Measurements from ENCODE around the gene TNFSF15. TPM values are rescaled to one million over a fixed set of nuclear protein-coding genes. Genes with fewer than 3 reads are reported as not detected.

TNFSF15 gene
- total RNA-seq, 2 donors from 2014 or later, result 1.7 to 9.0 TPM

DNA sequence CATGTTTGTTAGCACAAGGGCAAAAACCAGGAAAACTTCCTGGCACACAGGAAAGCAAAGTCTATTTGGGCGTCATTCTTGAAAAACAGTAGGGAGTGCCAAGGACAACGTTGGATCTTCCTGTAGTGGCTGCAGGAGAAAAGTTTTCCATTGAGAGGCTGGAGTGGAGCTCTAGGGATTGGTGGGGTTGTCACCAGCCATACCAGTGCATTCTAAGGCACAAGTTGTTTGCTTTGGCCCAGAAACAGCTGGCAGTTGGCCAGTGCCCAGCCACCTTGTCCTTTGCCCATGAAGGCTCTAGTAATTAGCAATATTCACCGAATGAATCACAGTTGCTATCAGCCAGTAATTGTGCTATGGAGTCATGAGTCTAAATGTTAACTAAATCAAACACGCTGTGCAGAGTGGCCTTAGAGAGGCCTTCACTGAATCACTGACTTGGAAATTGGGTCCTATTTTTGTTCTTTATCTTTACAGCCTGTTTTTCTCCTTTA lies 26.4 kb downstream of the TNFSF15 start:
- WGBS, result 23% methylated on average over 4 of the region's 4 CpGs
- no peak overlapping the region for H3K27ac ChIP-seq

DNA sequence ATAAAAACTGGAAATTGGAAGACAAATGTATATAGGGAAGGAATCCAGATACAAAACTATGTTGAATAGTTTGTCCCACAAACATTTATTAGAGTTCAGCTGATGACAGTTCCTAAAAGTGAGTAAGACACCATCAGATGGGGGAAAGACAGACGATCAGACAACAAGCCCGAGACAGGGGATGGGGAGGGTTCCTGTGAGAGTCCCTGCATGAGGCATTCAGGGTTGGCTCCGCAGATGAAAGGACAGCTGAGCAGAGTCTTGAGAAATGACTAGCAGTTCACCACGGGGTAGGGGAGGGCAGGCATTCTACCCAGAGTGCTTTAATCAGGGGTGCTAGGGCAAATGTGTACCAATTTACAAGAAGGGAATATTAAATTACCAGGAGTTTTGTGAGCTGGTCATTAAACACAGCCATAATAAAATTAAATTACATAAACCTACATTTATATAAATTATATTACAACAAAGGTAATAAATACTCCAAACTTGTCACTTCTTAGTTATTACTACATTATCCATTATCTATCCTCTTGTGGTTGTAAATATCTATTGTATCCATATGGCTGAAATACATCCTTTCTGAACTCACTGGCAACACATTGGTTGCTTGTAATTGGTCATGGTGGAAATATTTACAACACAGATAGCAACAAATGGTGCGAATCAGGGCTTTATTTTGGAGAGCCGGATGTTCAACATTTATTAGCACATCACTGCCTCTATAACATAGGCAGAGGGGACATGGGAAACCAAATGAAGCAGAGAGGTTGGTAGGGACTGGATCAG lies 27.8 kb downstream of the TNFSF15 start:
- Histone ChIP-seq H3K9me3 (no peaks in the 10 kb centered on the region), H3K27ac (no peak overlapping the region), H3K4me1 (replicated peaks) (no peaks in the 10 kb centered on the region), H3K36me3 (no peaks in the 10 kb centered on the region), H3K4me3 (no peak overlapping the region), H3K27me3 (replicated peaks; ENCODE audit: insufficient read depth) (no peaks in the 10 kb centered on the region)
- TF ChIP-seq, protein P1, sequence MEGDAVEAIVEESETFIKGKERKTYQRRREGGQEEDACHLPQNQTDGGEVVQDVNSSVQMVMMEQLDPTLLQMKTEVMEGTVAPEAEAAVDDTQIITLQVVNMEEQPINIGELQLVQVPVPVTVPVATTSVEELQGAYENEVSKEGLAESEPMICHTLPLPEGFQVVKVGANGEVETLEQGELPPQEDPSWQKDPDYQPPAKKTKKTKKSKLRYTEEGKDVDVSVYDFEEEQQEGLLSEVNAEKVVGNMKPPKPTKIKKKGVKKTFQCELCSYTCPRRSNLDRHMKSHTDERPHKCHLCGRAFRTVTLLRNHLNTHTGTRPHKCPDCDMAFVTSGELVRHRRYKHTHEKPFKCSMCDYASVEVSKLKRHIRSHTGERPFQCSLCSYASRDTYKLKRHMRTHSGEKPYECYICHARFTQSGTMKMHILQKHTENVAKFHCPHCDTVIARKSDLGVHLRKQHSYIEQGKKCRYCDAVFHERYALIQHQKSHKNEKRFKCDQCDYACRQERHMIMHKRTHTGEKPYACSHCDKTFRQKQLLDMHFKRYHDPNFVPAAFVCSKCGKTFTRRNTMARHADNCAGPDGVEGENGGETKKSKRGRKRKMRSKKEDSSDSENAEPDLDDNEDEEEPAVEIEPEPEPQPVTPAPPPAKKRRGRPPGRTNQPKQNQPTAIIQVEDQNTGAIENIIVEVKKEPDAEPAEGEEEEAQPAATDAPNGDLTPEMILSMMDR (IDR thresholded peaks at IDR 0.05), result no peak
- no peak for TF ChIP-seq POLR2AphosphoS5 (IDR thresholded peaks at IDR 0.05)
- TF ChIP-seq POLR2A (IDR thresholded peaks at IDR 0.05), result no peak
- no peak for DNase-seq (ENCODE audit: low spot score)
- intact Hi-C loops (cut with DNase I), result no loop called here
- WGBS, result 62% methylated on average over 6 of the region's 6 CpGs

More for the DNA sequence above, 26.4 kb downstream of the TNFSF15 start:
- no peaks in the 10 kb centered on the region for H3K4me1 ChIP-seq (replicated peaks)
- H3K27me3 ChIP-seq (replicated peaks; ENCODE audit: insufficient read depth), result no peaks in the 10 kb centered on the region
- TF ChIP-seq POLR2AphosphoS5 (IDR thresholded peaks at IDR 0.05) (no peak), POLR2A (IDR thresholded peaks at IDR 0.05) (no peak)
- TF ChIP-seq, protein P1 (IDR thresholded peaks at IDR 0.05), result no peak
- intact Hi-C loops (cut with DNase I), result no loop called here
- H3K4me3 ChIP-seq, result no peak overlapping the region
- no peaks in the 10 kb centered on the region for H3K36me3 ChIP-seq
- no peaks in the 10 kb centered on the region for H3K9me3 ChIP-seq
- peak; percentile 30 for DNase-seq (ENCODE audit: low spot score)

DNA sequence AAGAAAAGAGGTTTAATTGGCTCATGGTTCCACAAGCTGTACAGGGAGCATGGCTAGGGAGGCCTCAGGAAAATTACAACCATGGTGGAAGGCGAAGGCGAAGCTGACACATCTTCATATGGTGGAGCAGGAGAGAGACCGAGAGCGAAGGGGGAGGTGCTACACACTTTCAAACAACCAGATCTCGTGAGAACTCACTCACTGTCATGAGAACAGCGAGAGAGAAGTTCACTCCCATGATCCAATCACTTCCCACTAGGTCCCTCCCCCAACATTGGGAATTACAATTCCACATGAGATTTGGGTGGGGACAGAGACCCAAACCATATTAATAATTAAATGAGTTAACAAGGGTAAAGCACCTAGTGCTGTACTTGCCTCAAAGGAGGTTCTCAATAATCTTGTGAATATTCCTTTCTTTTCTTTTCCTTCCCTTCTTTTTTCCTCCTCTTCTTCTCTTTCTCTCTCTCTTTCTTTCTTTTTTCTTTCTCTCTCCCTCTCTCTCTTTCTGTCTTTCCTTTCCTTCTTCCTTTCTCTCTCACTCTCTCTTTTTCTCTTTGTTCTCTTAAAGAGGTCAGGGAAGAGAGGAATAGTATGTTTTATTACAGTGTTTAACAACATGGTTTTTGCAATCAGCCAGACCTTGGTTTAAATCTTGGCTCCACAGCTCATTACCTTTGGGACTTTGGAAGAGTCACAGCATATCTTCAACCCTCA lies 29.0 kb downstream of the TNFSF15 start:
- no peaks in the 10 kb centered on the region for H3K9me3 ChIP-seq
- no peaks in the 10 kb centered on the region for H3K36me3 ChIP-seq
- intact Hi-C loops (cut with DNase I), result no loop called here
- WGBS, result 96% methylated on average over 6 of the region's 6 CpGs
- TF ChIP-seq, protein P1 (IDR thresholded peaks at IDR 0.05), result no peak
- TF ChIP-seq POLR2A (IDR thresholded peaks at IDR 0.05) (no peak), POLR2AphosphoS5 (IDR thresholded peaks at IDR 0.05) (no peak)
- H3K4me1 ChIP-seq (replicated peaks), result no peaks in the 10 kb centered on the region
- H3K4me3 ChIP-seq, result no peak overlapping the region
- H3K27me3 ChIP-seq (replicated peaks; ENCODE audit: insufficient read depth), result no peaks in the 10 kb centered on the region
- DNase-seq (ENCODE audit: low spot score), result no peak
- no peak overlapping the region for H3K27ac ChIP-seq

DNA sequence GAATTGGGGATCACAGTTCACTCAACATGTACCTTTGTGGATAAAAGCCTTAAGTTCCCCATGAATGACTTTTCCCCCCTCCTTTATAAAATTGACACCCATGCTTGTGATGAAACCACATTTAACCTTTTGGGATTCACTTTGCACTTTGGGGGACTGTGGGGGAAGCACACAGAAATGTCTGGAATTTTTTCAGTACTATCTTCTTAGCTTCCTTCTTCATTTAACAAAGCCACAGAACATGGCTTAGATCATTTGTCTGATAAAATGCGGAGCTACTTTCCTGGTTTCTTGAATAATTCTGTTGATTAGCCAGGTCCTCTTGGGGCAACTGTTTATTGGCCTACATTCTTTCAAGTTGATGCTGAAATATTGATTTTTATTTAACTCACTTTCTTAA lies 29.9 kb downstream of the TNFSF15 start:
- no peaks in the 10 kb centered on the region for H3K9me3 ChIP-seq
- no peak overlapping the region for H3K4me3 ChIP-seq
- no peaks in the 10 kb centered on the region for H3K4me1 ChIP-seq (replicated peaks)
- no peaks in the 10 kb centered on the region for H3K27me3 ChIP-seq (replicated peaks; ENCODE audit: insufficient read depth)
- intact Hi-C loops (cut with DNase I), result no loop called here
- WGBS, result 28% methylated on average over 1 of the region's 1 CpG
- no peaks in the 10 kb centered on the region for H3K36me3 ChIP-seq
- DNase-seq (ENCODE audit: low spot score), result no peak
- no peak overlapping the region for H3K27ac ChIP-seq
- TF ChIP-seq POLR2AphosphoS5 (IDR thresholded peaks at IDR 0.05) (no peak), POLR2A (IDR thresholded peaks at IDR 0.05) (no peak)
- TF ChIP-seq, protein P1 (IDR thresholded peaks at IDR 0.05), result no peak
